ENCODE results near the gene TCL1A. TPM values are rescaled to one million over a fixed set of nuclear protein-coding genes. Genes with fewer than 3 reads are reported as not detected.

Gene TCL1A
- total RNA-seq, 1 donor from 2014 or later = not detected

- DNase-seq (no peak), ATAC-seq (no peak)
- intact Hi-C loops (cut with DNase I) = no loop called here
- no peak for TF ChIP-seq CTCF (IDR thresholded peaks at IDR 0.05)
- H3K4me3 ChIP-seq = no peak overlapping the region
- H3K27me3 ChIP-seq = peaks cover 13% of the 10 kb centered on the region
- no peaks in the 10 kb centered on the region for H3K4me1 ChIP-seq
- H3K36me3 ChIP-seq = no peaks in the 10 kb centered on the region
- no peak overlapping the region for H3K27ac ChIP-seq
- no peaks in the 10 kb centered on the region for H3K9me3 ChIP-seq
Measured at GRCh38 chr14:95689441-95689840, 24.5 kb downstream of the TCL1A start.

- no peak overlapping the region for H3K27ac ChIP-seq
- H3K27me3 ChIP-seq = peaks cover 11% of the 10 kb centered on the region
- DNase-seq (no peak), ATAC-seq (no peak)
- no peak overlapping the region for H3K4me3 ChIP-seq
- no peaks in the 10 kb centered on the region for H3K36me3 ChIP-seq
- no peak for TF ChIP-seq CTCF (IDR thresholded peaks at IDR 0.05)
- intact Hi-C loops (cut with DNase I) = no loop called here
- no peaks in the 10 kb centered on the region for H3K4me1 ChIP-seq
- H3K9me3 ChIP-seq = no peaks in the 10 kb centered on the region
Measured at GRCh38 chr14:95686935-95687334, 27.0 kb downstream of the TCL1A start.

- Histone ChIP-seq H3K36me3 (no peaks in the 10 kb centered on the region), H3K4me3 (no peak within 1 kb of the TSS), H3K9me3 (no peaks in the 10 kb centered on the region), H3K4me1 (no peaks in the 10 kb centered on the region), H3K27me3 (peaks cover 5% of the 10 kb centered on the region), H3K27ac (no peak within 1 kb of the TSS)
- ATAC-seq = no peak
- no peak for DNase-seq
- no peak for TF ChIP-seq CTCF (IDR thresholded peaks at IDR 0.05)
- intact Hi-C loops (cut with DNase I) = no loop called here
Measured at GRCh38 chr14:95685978-95686922, 27.7 kb downstream of the TCL1A start, which contains the start of gene TCL1B. TCL1B (plus strand) TSS chr14:95686426; CDS start chr14:95686468, 42 bp downstream.

GRCh38 chr14:95683793-95684192 lies 30.1 kb downstream of the TCL1A start:
- Histone ChIP-seq H3K27ac (no peak overlapping the region), H3K4me3 (no peak overlapping the region), H3K27me3 (peaks cover 5% of the 10 kb centered on the region), H3K4me1 (no peaks in the 10 kb centered on the region), H3K9me3 (no peaks in the 10 kb centered on the region), H3K36me3 (no peaks in the 10 kb centered on the region)
- DNase-seq (no peak), ATAC-seq (peak; percentile 78)
- TF ChIP-seq CTCF (IDR thresholded peaks at IDR 0.05) = peak; percentile 58
- intact Hi-C loops (cut with DNase I) = no loop called here

GRCh38 chr14:95681153-95681552 lies 32.8 kb downstream of the TCL1A start:
- TF ChIP-seq CTCF (IDR thresholded peaks at IDR 0.05) = no peak

More at GRCh38 chr14:95681153-95681552, 32.8 kb downstream of the TCL1A start:
- Histone ChIP-seq H3K4me1 (no peaks in the 10 kb centered on the region), H3K27ac (no peak overlapping the region), H3K27me3 (no peaks in the 10 kb centered on the region), H3K4me3 (no peak overlapping the region), H3K36me3 (no peaks in the 10 kb centered on the region), H3K9me3 (no peaks in the 10 kb centered on the region)
- ATAC-seq (no peak), DNase-seq (no peak)
- intact Hi-C loops (cut with DNase I) = no loop called here
